ENCODE data around the gene ADPRHL1. TPM values are rescaled to one million over a fixed set of nuclear protein-coding genes. Genes with fewer than 3 reads are reported as not detected.

ADPRHL1 gene
- total and polyA plus RNA-seq, 10 donors = 0.52 to 4.3 (median 1.5) TPM

- Histone ChIP-seq H3K9me3 (no peaks in the 10 kb centered on the region), H3K27ac (no peak overlapping the region), H3K4me3 (no peak overlapping the region), H3K4me1 (peaks cover 0 to 29% (median 16%) of the 10 kb centered on the region in 6 donors), H3K27me3 (replicated peaks in 1 of 7) (no peaks in the 10 kb centered on the region), H3K36me3 (peaks cover 3 to 100% (median 71%) of the 10 kb centered on the region in 6 donors)
- intact Hi-C loops (cut with DNase I; ENCODE audit: low total_unique reads) = no loop called here
- 85 to 92% (median 89%) methylated on average over 4 of the region's 4 CpGs for WGBS, 5 donors
- TF ChIP-seq POLR2A (IDR thresholded peaks at IDR 0.05) = no peak
- no peak for TF ChIP-seq POLR2AphosphoS5 (IDR thresholded peaks at IDR 0.05)
- no peak for TF ChIP-seq CTCF (IDR thresholded peaks at IDR 0.05 in 8 of 11, conservative IDR thresholded peaks at IDR 0.05 in 3 of 11)
- no peak for DNase-seq
These were observed 46.6 kb upstream of the ADPRHL1 start for GRCh38 chr13:113499936-113500335.

GRCh38 chr13:113498905-113499304, 45.6 kb upstream of the ADPRHL1 start:
- TF ChIP-seq POLR2AphosphoS5 (IDR thresholded peaks at IDR 0.05) (no peak), CTCF (IDR thresholded peaks at IDR 0.05 in 8 of 11, conservative IDR thresholded peaks at IDR 0.05 in 3 of 11) (no peak), POLR2A (IDR thresholded peaks at IDR 0.05) (no peak)
- Histone ChIP-seq H3K4me1 (peaks cover 0 to 39% (median 23%) of the 10 kb centered on the region in 6 donors), H3K9me3 (no peaks in the 10 kb centered on the region), H3K27ac (no peak overlapping the region), H3K4me3 (no peak overlapping the region), H3K36me3 (peaks cover 3 to 94% (median 64%) of the 10 kb centered on the region in 6 donors), H3K27me3 (replicated peaks in 1 of 7) (no peaks in the 10 kb centered on the region)
- no peak for DNase-seq
- intact Hi-C loops (cut with DNase I; ENCODE audit: low total_unique reads) = no loop called here
- WGBS, 5 donors = 86 to 96% (median 93%) methylated on average over 6 of the region's 6 CpGs

GRCh38 chr13:113497217-113497616, 43.9 kb upstream of the ADPRHL1 start:
- peaks cover 3 to 77% (median 53%) of the 10 kb centered on the region in 6 donors for H3K36me3 ChIP-seq
- peak overlapping the region in 1 of 8 donors; percentile 12 for H3K27ac ChIP-seq
- DNase-seq = no peak
- intact Hi-C loops (cut with DNase I; ENCODE audit: low total_unique reads) = no loop called here
- WGBS, 5 donors = 50 to 100% (median 92%) methylated on average over 1 of the region's 1 CpG
- no peak overlapping the region for H3K4me3 ChIP-seq
- TF ChIP-seq POLR2A (IDR thresholded peaks at IDR 0.05) (no peak), POLR2AphosphoS5 (IDR thresholded peaks at IDR 0.05) (no peak), CTCF (IDR thresholded peaks at IDR 0.05 in 8 of 11, conservative IDR thresholded peaks at IDR 0.05 in 3 of 11) (no peak)
- H3K4me1 ChIP-seq = peaks cover 10 to 56% (median 40%) of the 10 kb centered on the region in 6 donors
- no peaks in the 10 kb centered on the region for H3K27me3 ChIP-seq (replicated peaks in 1 of 7)
- no peaks in the 10 kb centered on the region for H3K9me3 ChIP-seq

- Histone ChIP-seq H3K4me3 (peak overlapping the region in 3 of 8 donors; percentile 4 to 23 (median 19)), H3K4me1 (peaks cover 17 to 69% (median 49%) of the 10 kb centered on the region in 6 donors), H3K36me3 (peaks cover 3 to 61% (median 38%) of the 10 kb centered on the region in 6 donors), H3K9me3 (no peaks in the 10 kb centered on the region), H3K27me3 (replicated peaks in 1 of 7) (no peaks in the 10 kb centered on the region), H3K27ac (peak overlapping the region in 6 of 8 donors; percentile 7 to 48 (median 20))
- DNase-seq = no peak
- TF ChIP-seq POLR2AphosphoS5 (IDR thresholded peaks at IDR 0.05) (peak in 2 of 3 donors; percentile 24 to 37), POLR2A (IDR thresholded peaks at IDR 0.05) (no peak)
- WGBS, 5 donors = 63 to 77% (median 69%) methylated on average over 26 of the region's 26 CpGs
- intact Hi-C loops (cut with DNase I; ENCODE audit: low total_unique reads) = no loop called here
These were observed 42.4 kb upstream of the ADPRHL1 start for GRCh38 chr13:113495494-113496210.

Measured in spleen (tissue), 11 donors.